H1 (cell line): Measurements from ENCODE around the gene CHSY3. TPM values are rescaled to one million over a fixed set of nuclear protein-coding genes. Genes with fewer than 3 reads are reported as not detected.

Experiments
- CTCF ChIA-PET: fragments of 300-600 bp; sonication (Branson Sonifier 250); formaldehyde crosslinking; loops from one replicate; lab custom pipeline; 2021; ENCODE audit not compliant: partially characterized antibody; lab: Charles Lee
- POLR2A ChIA-PET: fragments of 300-600 bp; sonication (Branson Sonifier 250); formaldehyde crosslinking; loops from one replicate; lab custom pipeline; 2021; ENCODE audit warnings: inconsistent platforms; ENCODE audit not compliant: partially characterized antibody; lab: Charles Lee
- DNase-seq, 2 experiments: peaks; one replicate each; pipeline versions ENCODE4 v3.0.0 to v3.0.0-alpha.2; 2010 to 2022; ENCODE audit warnings: low spot score in 2 of 2, low read depth in 1 of 2, mixed read lengths in 1 of 2
- FAIRE-seq: peaks from 2 replicates; lab custom pipeline; 2011; peaks lifted over from hg19 to GRCh38; lab: Jason Lieb, UNC
- H2AFZ ChIP-seq: 2 replicates; pipeline ENCODE4 v1.8.1; 2012; ENCODE audit warnings: low read length, inconsistent platforms
- H2AK5ac ChIP-seq: 2 replicates; pipeline ENCODE4 v1.6.1; 2013; ENCODE audit warnings: low read depth, low read length
- H2BK120ac ChIP-seq: replicated peaks from 2 replicates; pipeline ENCODE3; 2013; ENCODE audit warnings: low read depth, low read length, inconsistent platforms
- H2BK12ac ChIP-seq: 2 replicates; pipeline ENCODE4 v1.6.1; 2013; ENCODE audit warnings: low read depth, low read length
- H2BK15ac ChIP-seq: 2 replicates; pipeline ENCODE4 v1.6.1; 2013; ENCODE audit warnings: low read length
- H2BK20ac ChIP-seq: 2 replicates; pipeline ENCODE4 v1.6.1; 2013; ENCODE audit warnings: low read length
- H2BK5ac ChIP-seq: 2 replicates; pipeline ENCODE4 v1.6.1; 2013; ENCODE audit warnings: low read depth, low read length
- H3K14ac ChIP-seq: 2 replicates; pipeline ENCODE4 v1.6.1; 2013; ENCODE audit warnings: inconsistent platforms; ENCODE audit not compliant: insufficient read length
- H3K18ac ChIP-seq: 2 replicates; pipeline ENCODE4 v1.6.1; 2013; ENCODE audit warnings: low read length; ENCODE audit errors: extremely low read depth
- H3K23ac ChIP-seq: 2 replicates; pipeline ENCODE4 v1.6.1; 2013; ENCODE audit warnings: inconsistent platforms; ENCODE audit not compliant: insufficient read length
- H3K23me2 ChIP-seq: 2 replicates; pipeline ENCODE4 v1.6.1; 2013; ENCODE audit warnings: low read depth, low read length
- H3K27ac ChIP-seq: 2 replicates; pipeline ENCODE4 v1.6.1; 2011; ENCODE audit warnings: low read depth, low read length, inconsistent platforms
- H3K27me3 ChIP-seq, 4 experiments: replicated peaks in 1 of 4; 1 replicate in 1 of 4; 2 replicates in 3 of 4; pipeline versions ENCODE4 v1.6.1 to v1.8.1; 2011 to 2013; ENCODE audit warnings: low read length in 3 of 4, mild to moderate bottlenecking in 3 of 4, inconsistent platforms in 2 of 4, mixed read lengths in 2 of 4, moderate library complexity in 1 of 4; ENCODE audit not compliant: control insufficient read depth in 3 of 4, insufficient read depth in 3 of 4; ENCODE audit errors: extremely low read depth in 1 of 4
- H3K36me3 ChIP-seq, 4 experiments: 2 replicates each; pipeline versions ENCODE4 v1.6.1 to v1.8.1; 2011 to 2013; ENCODE audit warnings: mild to moderate bottlenecking in 4 of 4, low read length in 3 of 4, moderate library complexity in 2 of 4, control low read depth in 1 of 4, inconsistent platforms in 1 of 4; ENCODE audit not compliant: insufficient read depth in 4 of 4, control insufficient read depth in 2 of 4
- H3K4ac ChIP-seq: replicated peaks from 2 replicates; pipeline ENCODE3; 2013; ENCODE audit warnings: low read length, low read depth, mixed read lengths, inconsistent platforms; ENCODE audit not compliant: insufficient read length
- H3K4me1 ChIP-seq, 4 experiments: replicated peaks in 1 of 4; 1 replicate in 1 of 4; 2 replicates in 3 of 4; pipeline versions ENCODE4 v1.6.1 to v1.8.1; 2011 to 2013; ENCODE audit warnings: low read length in 3 of 4, inconsistent platforms in 2 of 4, mixed read lengths in 1 of 4; ENCODE audit not compliant: insufficient read depth in 4 of 4, control insufficient read depth in 3 of 4
- H3K4me2 ChIP-seq, 2 experiments: 2 replicates each; pipeline versions ENCODE4 v1.6.1 to v1.8.1; 2011 to 2013; ENCODE audit warnings: low read depth in 2 of 2, low read length in 2 of 2, control low read depth in 1 of 2, inconsistent platforms in 1 of 2, mild to moderate bottlenecking in 1 of 2; ENCODE audit not compliant: insufficient read depth in 1 of 2
- H3K4me3 ChIP-seq, 4 experiments: fragments of 200-600, 300-600 bp in 1 of 4; sonication (generic), shearing (Covaris generic), sonication (Bioruptor Twin) in 1 of 4; 2 replicates each; pipeline versions ENCODE4 v1.5.1 to v1.8.1; 2011 to 2016; ENCODE audit warnings: low read length in 4 of 4, low read depth in 3 of 4, control low read depth in 2 of 4, inconsistent platforms in 2 of 4, mild to moderate bottlenecking in 2 of 4, mixed read lengths in 1 of 4, moderate library complexity in 1 of 4; ENCODE audit not compliant: insufficient read depth in 2 of 4; ENCODE audit errors: extremely low read depth in 1 of 4
- H3K56ac ChIP-seq: replicated peaks from 2 replicates; pipeline ENCODE3; 2013; ENCODE audit warnings: low read depth, mild to moderate bottlenecking, mixed read lengths, low read length, inconsistent platforms; ENCODE audit not compliant: insufficient read length
- H3K79me1 ChIP-seq: 2 replicates; pipeline ENCODE4 v1.6.1; 2013; ENCODE audit warnings: low read depth, low read length, control low read depth
- H3K79me2 ChIP-seq, 2 experiments: 2 replicates each; pipeline versions ENCODE4 v1.6.1 to v1.8.1; 2012 to 2013; ENCODE audit warnings: low read length in 2 of 2, mild to moderate bottlenecking in 2 of 2, inconsistent platforms in 1 of 2; ENCODE audit not compliant: insufficient read depth in 2 of 2, control insufficient read depth in 1 of 2
- H3K9ac ChIP-seq, 4 experiments: replicated peaks in 1 of 4; 1 replicate in 1 of 4; 2 replicates in 3 of 4; pipeline versions ENCODE4 v1.6.1 to v1.8.1; 2011 to 2013; ENCODE audit warnings: low read depth in 3 of 4, low read length in 3 of 4, control low read depth in 2 of 4, mild to moderate bottlenecking in 2 of 4, moderate library complexity in 2 of 4, inconsistent platforms in 1 of 4; ENCODE audit errors: extremely low read depth in 1 of 4
- H3K9me3 ChIP-seq, 2 experiments: 2 replicates each; pipeline versions ENCODE4 v1.6.1 to v1.8.1; 2012 to 2013; ENCODE audit warnings: mild to moderate bottlenecking in 2 of 2, moderate library complexity in 2 of 2, control low read depth in 1 of 2, inconsistent platforms in 1 of 2, low read depth in 1 of 2, low read length in 1 of 2, mixed read lengths in 1 of 2; ENCODE audit not compliant: insufficient read depth in 2 of 2
- H4K20me1 ChIP-seq, 2 experiments: replicated peaks in 1 of 2; 2 replicates each; pipeline versions ENCODE3 to v1.8.1; 2011 to 2013; ENCODE audit warnings: inconsistent platforms in 2 of 2, low read length in 2 of 2, mild to moderate bottlenecking in 1 of 2; ENCODE audit not compliant: insufficient read depth in 2 of 2, control insufficient read depth in 1 of 2
- H4K5ac ChIP-seq: 2 replicates; pipeline ENCODE4 v1.6.1; 2013; ENCODE audit warnings: low read length, low read depth, mixed read lengths, inconsistent platforms; ENCODE audit not compliant: insufficient read length
- H4K8ac ChIP-seq: 2 replicates; pipeline ENCODE4 v1.8.0; 2013; ENCODE audit warnings: mild to moderate bottlenecking, moderate library complexity, low read length, inconsistent platforms; ENCODE audit not compliant: insufficient read depth; ENCODE audit errors: extremely low read depth
- H4K91ac ChIP-seq: replicated peaks from 2 replicates; pipeline ENCODE3; 2013; ENCODE audit warnings: low read length, mixed read lengths, inconsistent platforms; ENCODE audit not compliant: insufficient read length
- BRCA1 ChIP-seq: IDR thresholded peaks from 2 replicates; pipeline ENCODE4 v1.6.1; 2012; ENCODE audit warnings: low read depth, low read length, improper control_type of control experiment
- HDAC2 ChIP-seq, 2 experiments: fragments of 300-600 bp in 1 of 2; sonication (generic) in 1 of 2; IDR thresholded peaks; 2 replicates each; pipeline ENCODE4 v1.6.1; 2011 to 2012; ENCODE audit warnings: low read depth in 2 of 2, low read length in 2 of 2, mild to moderate bottlenecking in 2 of 2, moderate library complexity in 2 of 2, borderline replicate concordance in 1 of 2, inconsistent platforms in 1 of 2
- JUN ChIP-seq: IDR thresholded peaks from 2 replicates; pipeline ENCODE4 v1.6.1; 2011; ENCODE audit warnings: low read depth, mild to moderate bottlenecking, improper control_type of control experiment, low read length
- SP1 ChIP-seq: IDR thresholded peaks from 2 replicates; pipeline ENCODE4 v1.6.1; 2011; ENCODE audit warnings: low read depth, low read length
- USF2 ChIP-seq: IDR thresholded peaks from 2 replicates; pipeline ENCODE4 v1.6.1; 2011; ENCODE audit warnings: low read length, improper control_type of control experiment
- polyA plus RNA-seq, 7 experiments: library from polyadenylated mRNA; depleted of rRNA in 3 of 7; stranded (reverse) in 5 of 7; unstranded in 2 of 7; fragments of >200 nt in 5 of 7; fragments of 200-250 nt in 2 of 7; gene quantifications; 1 replicate in 5 of 7; 2 replicates in 1 of 7; 4 replicates in 1 of 7; pipeline versions ENCODE4 v1.2.1 to v1.2.3, GENCODE V29; 2011 to 2013; ENCODE audit warnings: missing spikeins in 2 of 7, mixed read lengths in 2 of 7
- total RNA-seq: library from RNA; stranded (reverse); fragmentation: NEBNext Ultra II Directional; extraction: Animal tissue kit (Norgen Biotek cat#: 25700); gene quantifications from 2 replicates; pipeline ENCODE4 v1.2.1, GENCODE V29; 2021
- TF ChIP-seq, protein P1 (sequence below): IDR thresholded peaks from 2 replicates; pipeline ENCODE4 v1.6.1; 2012; ENCODE audit warnings: inconsistent platforms

CHSY3 gene
- total and polyA plus RNA-seq, 2 of the 8 experiments (the other 6 are each of a cell fraction or from before 2014, with no cell fraction given): 0.24 to 1.8 TPM

GRCh38 chr5:130021000-130021399, 116.7 kb downstream of the CHSY3 start:
- no peak overlapping the region for H3K4ac ChIP-seq
- no peaks in the 10 kb centered on the region for H3K79me1 ChIP-seq
- ChIA-PET POLR2A (no interaction called here), CTCF (no interaction called here)
- DNase-seq: no peak
- H3K23me2 ChIP-seq: no peaks in the 10 kb centered on the region
- no peak overlapping the region for H3K23ac ChIP-seq
- H4K8ac ChIP-seq: no peak overlapping the region
- H4K20me1 ChIP-seq: no peaks in the 10 kb centered on the region
- TF ChIP-seq, protein P1, sequence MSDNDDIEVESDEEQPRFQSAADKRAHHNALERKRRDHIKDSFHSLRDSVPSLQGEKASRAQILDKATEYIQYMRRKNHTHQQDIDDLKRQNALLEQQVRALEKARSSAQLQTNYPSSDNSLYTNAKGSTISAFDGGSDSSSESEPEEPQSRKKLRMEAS: no peak
- TF ChIP-seq USF2: no peak
- TF ChIP-seq JUN: no peak
- TF ChIP-seq HDAC2 (IDR thresholded peaks at IDR 0.05; ENCODE audit: borderline replicate concordance in 1 of 2, low read depth in 2 of 2, low read length in 2 of 2): no peak
- TF ChIP-seq BRCA1: no peak
- no peak for TF ChIP-seq SP1
- H3K56ac ChIP-seq: no peak overlapping the region
- H3K4me3 ChIP-seq: no peak overlapping the region
- no peak overlapping the region for H3K14ac ChIP-seq
- no peaks in the 10 kb centered on the region for H3K36me3 ChIP-seq
- H3K27me3 ChIP-seq: no peaks in the 10 kb centered on the region
- no peak overlapping the region for H2BK20ac ChIP-seq
- H4K5ac ChIP-seq: no peak overlapping the region
- no peak overlapping the region for H2BK120ac ChIP-seq
- H3K79me2 ChIP-seq: no peaks in the 10 kb centered on the region
- no peak overlapping the region for H2BK5ac ChIP-seq
- no peak overlapping the region for H3K27ac ChIP-seq
- H2AK5ac ChIP-seq: no peak overlapping the region
- no peak overlapping the region for H4K91ac ChIP-seq
- no peak overlapping the region for H3K18ac ChIP-seq
- no peak overlapping the region for H2BK12ac ChIP-seq
- H3K9me3 ChIP-seq: no peaks in the 10 kb centered on the region
- H3K9ac ChIP-seq: no peak overlapping the region
- no peak overlapping the region for H3K4me2 ChIP-seq
- FAIRE-seq: no peak
- no peak overlapping the region for H2AFZ ChIP-seq
- H3K4me1 ChIP-seq: peaks cover 0 to 3% (median 0%) of the 10 kb centered on the region in 4 experiments; a peak in 1 of 7 replicates
- no peak overlapping the region for H2BK15ac ChIP-seq
